ENCODE measurements around the gene TPPP2.

Gene TPPP2

DNA sequence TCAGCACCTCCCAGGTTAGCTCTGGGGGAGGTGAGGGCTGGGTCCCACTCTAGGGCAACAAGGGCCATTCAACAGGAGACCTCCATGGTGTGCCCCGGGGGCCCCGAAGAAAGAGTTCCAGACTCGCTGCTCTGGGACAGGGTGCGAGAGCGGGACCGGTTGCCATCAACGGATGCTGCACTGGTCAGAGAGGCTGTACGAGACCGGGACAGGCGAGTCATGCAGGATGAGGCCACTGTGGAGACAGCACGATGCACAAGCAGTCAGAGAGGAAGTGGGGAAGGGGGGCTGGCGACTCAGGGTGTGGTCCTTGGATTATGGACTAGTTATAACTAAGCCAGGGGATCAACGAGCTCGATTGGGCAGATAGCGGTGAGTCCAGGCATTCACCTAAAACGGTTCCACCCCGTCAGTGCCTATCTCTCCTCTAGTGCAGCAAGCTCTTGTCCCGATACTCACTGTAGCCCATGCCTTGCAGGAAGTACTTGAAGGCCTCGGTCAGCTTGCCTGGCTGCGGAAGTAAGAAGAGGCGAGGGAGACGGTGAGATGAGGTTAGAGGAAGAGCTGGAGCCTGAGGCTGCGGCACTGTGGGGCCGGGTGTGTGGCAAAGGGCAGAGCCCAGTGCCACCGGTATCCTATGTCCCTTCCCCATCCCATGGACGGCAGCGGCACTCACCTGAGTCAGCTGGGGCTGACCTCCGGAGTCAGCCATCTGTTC lies 12.3 kb upstream of the TPPP2 start:
- DNase-seq, result no peak

DNA sequence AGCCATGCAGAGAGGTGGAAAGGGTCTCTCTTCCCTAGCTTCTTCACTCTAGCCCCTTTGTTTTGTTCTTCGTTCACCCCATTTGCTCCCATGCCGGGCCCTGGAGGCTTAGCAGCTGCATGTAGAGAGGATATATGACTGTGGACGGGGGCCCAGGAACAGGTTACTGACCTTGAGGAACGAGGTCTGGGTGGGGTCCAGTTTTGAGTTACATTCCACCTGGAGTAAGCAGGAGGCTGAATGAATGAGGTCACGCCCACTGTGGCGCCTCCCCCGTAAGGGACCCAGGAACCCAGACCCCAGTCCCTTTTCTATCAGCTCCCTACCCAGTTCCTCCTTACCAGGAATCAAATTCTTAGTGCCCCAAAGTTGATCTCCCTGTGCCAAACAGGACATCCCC lies 11.7 kb upstream of the TPPP2 start:
- no peak for DNase-seq

DNA sequence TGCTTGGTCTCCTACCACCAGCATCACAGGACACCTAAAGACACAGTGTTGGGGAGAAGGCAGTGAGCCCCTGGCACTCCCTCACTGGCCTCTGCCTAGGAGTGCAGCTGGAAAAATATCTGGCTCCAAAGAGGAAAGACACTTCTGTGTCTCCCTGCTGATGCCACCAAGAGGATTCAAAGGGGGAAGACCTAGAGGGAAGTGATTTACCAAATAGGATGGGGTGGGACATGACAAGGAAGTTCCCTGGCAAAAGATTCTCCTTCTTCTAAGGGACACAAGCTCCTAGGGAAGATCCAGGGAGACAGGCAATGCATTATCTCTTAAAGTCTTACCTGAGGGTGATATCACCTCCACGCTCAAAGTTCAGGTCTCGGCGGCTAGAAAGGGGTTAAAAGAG lies 11.2 kb upstream of the TPPP2 start:
- DNase-seq, result no peak

DNA sequence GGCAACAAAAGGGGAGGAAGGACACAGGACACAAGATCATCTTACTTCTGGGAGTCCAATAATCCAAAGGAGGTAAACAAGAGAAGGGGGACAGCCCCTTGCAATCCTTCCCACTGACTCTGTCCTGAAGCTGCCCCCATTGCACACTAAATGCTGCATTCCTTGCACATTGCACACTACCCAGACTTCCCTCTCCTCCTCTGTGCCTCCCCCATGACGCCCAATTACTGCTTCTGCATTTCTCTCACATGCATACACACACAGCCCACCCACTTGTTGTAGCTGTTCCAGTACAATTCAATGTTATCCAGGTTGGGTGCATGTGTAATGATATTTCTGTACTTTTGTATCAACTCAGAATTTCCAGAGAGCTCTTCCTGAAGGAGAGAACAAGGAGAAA lies 10.7 kb upstream of the TPPP2 start:
- DNase-seq, result no peak

DNA sequence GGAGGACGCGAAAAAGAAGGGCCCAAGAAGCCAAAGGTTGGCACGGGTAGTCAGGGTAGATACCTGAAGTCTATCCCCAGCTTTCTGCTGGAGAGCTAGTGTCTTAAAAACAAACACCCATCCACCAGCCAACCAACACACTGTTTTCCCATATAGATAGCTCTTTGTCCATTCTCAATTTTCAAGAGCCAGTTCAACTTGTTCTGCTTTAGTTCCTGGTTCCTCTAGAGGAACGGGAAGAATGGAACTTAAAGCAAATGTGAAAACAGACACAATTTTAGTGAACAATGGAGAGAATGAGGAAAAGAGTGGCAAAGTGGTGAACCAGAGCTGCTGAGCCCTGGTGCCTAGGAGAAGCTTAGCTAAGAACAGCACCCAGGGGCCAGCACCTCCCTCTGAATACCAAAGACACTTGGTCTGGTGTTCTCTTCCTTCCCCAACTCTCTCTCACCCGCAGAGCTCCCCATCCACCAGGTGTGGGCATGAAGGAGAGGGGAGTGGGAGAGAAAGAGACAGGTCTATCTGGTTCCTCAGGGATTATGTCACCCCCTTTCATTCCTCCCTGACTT lies 9.0 kb upstream of the TPPP2 start:
- DNase-seq, result no peak

DNA sequence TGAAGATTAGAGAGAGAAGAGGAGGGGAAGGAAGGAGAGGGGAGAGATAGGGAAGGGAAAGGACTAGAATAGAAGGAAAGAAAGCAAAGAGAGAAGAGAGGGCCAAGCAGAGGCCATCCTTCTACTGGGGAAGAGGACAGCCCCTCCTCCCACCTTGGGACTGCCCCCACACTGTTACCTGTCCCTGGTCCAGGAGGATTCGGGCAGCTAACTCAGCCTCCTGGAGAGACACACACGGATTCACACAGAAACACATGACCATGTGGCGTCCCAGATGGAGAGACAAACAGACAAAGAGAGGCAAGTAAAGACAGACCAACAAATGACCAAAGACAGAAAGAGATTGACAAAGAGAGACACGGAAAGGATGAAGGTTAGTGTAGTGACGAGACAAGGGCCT lies 7.3 kb upstream of the TPPP2 start:
- DNase-seq, result no peak

DNA sequence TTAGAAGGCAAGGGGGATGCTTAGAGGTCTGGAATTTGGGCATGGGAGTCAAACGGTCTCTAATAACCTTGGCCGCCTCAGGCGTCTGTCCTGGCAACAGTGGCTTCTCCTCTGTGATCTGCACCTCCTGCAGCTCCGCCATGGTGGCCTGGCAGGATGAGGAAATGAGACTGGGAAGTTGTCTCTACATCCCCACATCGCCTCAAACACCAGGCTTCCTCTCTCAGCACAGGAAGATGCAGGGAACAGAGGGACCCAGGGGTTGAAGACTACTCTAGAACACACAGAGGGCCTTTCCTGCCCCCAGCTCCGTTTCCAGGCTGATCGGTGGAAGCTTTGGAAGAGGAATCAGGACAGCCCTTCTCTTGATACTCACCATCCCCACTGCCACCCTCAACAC lies 6.8 kb upstream of the TPPP2 start:
- no peak for DNase-seq

DNA sequence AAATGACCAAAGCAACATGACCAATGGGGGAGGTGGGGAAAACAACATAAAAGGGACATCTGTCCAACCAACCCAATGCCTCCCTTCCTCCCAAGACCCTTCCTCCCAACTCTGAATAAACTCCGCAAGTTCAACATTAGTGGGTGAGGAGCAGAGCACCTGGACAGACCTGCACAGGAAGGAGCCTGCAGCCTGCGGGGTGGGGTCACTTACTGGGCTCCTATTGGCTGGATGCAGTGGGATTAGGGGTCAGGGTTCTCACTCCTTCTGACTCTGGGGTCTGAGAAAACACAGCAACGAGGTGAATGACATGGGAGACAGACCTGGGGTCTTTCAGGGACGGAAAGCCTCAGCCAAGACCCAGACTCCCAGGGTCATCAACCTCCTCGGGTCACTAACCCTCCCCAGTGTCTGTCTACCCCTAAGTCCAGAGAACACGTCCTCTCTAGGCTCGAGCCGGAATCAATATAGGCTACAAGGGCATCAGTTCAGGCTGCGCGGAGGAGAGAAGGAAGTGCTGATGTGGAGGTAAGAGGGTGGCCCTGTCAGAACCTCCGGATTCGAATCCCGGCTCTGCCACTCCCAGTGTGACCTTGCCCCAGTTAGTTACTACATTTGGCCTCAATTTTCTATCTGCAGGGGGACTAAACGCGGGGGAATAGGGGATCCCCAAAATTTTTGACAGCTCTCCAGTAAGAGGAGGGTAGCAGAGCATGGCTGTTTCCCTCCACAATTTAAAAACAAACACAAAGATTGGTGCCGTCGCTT lies 6.0 kb upstream of the TPPP2 start:
- no peak for DNase-seq

DNA sequence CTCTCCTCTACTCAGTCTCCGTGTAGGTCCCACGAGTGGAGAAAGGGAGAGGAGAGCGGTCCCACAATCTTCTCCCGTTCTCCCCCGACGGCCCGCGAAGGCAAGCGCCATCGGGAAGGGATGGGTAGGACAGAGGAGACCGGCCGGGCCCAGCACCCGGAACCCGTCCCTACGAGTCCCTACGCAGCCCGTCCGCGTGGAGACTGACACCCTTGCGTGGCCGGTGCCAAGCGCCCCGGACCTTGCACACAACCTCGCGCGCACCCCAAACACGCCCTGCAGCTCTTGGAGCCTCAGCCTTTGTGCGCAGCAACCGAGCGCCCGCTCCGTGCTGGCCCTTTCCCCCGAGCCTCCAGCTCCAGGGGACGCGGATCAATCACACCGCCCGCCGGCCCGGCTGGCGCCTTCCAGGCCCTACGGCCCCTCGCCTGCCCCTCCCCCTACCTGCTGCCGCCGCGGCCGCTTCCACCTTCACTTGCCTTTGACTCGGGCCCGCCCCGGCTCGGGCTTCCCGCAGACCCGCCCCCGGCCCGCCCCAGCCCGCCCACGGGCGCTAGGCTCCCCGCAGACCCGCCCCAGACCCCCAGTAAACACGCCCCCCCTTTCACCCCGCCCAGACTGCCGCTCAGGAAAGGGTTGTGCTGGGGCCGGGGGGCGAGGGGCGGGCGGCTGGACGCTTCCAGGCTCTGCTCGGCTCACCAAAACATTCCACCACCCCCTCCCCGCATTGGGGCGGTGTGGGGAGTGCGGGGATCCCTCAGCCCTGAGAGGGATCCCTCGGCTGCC lies 5.2 kb upstream of the TPPP2 start, which contains the start of gene NDRG2:
NDRG2 (minus strand) TSS at position 477 of the 786 bp plus-strand sequence. CDS start 1,746 bp downstream, outside the sequence.
- peak; percentile 74 for DNase-seq

DNA sequence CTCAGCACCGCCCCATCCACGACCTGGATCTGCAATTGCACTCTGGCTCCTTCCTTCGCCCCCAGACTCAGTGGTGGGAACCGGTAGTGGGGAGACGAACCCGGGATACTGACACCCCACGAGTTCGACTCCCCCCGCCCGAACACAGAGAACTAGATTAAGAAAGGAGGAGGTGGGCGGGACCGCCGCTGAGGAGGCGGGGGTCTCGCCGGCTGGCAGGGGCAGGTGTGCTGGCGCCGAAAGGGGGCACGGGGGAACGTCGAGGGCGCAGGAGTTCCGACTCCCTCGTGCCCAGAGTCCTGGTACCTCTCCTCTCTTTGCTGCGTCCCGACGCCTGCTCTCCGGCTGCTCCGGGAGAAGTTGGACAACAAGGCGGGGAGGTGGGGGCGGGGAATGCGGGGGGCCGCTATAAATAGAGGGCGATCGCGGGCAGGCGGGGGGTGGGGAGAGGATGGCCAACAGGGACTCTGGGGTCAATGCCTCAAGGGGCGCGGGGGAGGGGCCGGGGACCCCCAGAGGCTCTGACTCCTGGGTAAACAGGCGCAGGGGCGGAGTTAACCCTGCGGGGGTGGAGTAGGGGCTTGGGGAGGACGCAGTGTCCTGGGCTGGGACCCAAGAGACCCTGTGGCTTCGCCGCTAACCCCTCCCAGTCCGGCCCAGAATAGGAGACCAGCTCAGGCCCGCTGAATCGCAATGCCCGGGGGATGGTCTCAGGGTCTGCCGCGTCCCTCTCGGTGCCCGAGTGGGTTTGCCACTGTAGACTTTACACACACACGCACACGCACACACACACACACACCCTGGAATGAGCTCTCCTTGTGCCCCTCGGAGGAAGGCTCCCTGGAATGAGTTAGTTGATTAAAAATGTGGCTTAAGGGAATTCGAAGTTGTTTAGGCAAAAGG lies 4.4 kb upstream of the TPPP2 start:
- peak; percentile 23 for DNase-seq

DNA sequence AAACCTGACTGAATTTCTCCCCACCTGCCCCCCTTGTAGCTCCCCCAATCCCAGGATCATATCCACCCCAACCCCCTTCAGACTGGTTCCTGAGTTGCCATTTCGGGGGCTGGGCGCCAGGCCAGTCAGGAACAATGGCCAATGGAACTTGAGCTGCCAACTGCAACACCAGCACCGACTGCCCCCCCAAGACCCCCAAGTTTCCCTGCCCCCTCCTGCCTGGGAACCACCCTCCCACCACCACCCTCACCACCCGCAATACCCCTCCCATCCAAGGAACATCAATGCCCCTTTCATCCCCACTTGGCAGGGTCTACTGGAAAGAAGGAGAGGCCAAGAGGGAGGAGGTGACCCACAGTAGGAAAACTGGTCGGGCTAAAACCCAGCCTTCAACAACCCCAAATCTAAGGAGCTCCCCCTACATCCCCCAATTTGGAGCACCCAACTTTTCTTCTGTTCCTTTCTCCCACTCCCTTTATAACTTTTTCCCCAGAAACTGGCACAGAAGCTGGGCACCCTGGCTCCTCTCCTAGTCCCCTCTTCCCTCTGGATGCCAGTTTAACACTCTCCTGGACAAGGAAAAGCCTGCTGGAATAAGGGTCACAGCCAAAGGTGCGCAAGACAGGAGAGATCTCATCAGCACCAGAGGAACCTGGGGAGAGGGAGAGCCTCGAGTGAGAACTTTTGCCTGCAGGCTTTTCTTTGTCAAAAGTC lies 3.6 kb upstream of the TPPP2 start:
- DNase-seq, result no peak

DNA sequence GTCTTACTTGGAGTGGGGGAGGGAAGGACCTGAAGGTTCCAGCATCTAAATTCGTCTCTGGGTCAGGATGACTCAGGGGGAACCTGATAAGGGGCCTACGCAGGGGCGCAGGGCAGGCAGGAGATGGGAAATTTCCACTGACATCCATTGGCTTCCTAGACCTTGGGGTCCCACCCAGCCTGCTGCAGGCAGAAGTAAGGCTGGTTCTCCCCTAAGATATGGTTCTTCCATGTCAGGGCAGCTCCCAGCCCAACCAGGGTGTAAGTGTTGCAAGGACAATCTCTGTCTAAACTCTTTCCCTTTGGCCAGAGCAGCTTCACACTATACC lies 3.1 kb upstream of the TPPP2 start:
- DNase-seq, result no peak

DNA sequence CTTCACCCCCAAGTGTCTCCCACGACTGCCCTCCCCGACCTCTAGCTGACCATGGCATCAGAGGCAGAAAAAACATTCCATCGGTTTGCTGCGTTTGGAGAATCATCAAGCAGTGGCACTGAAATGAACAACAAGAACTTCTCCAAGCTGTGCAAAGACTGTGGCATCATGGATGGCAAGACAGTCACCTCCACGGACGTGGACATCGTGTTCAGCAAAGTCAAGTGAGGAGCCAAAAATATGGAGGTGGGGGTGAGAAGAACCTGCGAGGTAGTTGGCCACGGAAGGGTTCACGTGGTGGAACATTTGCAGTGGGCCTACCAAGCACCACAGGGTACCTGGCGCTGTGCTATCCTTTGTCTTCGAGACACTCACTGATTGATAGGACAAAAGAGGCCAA lies 514 bp downstream of the TPPP2 start:
- DNase-seq, result no peak

DNA sequence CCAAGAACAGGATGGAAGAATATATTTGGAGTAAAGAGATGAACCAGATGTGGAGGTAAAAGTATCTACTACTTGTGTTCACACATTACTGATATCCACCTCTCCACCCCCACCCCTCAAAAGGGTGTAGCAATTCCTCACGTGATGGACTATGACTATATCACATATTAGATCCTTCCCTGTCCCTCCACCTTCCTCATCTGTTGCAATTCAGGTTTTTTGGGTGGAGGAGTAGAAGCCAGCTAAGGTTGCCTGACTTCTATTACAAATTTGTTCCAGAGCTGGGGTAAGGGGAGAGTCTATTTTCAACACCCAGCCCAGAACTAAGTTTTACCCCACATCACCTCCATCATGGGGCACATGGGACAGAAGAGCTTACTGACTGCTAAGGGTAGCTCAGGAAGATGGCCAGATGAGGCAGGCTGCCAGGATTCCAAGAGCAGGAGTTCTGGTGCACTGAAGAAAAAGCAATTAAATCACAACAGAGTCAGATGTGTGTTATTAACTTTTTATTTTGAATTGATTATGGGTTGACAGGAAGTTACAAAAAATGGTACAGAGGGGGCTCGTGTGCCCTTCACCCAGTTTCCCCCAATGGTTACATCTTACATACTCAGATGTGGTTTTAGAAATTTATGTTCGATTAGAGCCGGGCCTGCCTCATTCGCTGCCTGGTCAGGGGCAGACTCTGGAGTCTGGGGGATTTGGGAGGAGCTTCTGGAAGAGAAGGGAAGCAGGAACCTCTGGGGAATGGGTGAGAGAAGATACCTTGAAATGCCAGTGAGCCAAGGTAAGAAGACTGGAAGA lies 2.5 kb downstream of the TPPP2 start:
- DNase-seq, result no peak

DNA sequence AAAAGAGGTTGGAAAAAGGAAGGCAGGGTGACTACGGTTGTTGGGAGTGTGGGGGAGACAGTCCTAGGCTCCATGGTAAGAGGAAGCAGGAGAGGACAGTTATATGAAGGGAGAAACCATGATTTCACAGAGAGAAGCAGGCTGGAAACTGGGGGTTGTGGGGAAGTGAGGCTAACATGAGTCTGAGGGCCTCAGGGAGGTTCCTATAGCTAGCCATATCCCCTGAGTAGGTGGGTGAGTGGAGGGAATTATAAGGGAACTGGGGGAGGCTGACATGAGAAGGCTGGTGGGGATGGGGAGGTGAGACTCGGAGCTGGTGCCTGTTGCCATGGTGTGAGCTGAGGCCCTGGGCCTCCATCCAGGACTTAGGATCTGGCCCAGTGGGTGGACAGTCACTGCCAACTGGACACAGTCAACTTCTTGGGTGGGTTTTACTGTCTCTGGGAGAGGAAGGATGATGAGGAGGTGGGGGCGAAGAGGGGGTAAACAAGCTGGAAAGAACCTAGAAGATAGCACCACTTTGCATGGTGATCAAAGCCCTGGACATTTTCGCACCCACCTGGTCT lies 3.2 kb downstream of the TPPP2 start:
- DNase-seq, result no peak

DNA sequence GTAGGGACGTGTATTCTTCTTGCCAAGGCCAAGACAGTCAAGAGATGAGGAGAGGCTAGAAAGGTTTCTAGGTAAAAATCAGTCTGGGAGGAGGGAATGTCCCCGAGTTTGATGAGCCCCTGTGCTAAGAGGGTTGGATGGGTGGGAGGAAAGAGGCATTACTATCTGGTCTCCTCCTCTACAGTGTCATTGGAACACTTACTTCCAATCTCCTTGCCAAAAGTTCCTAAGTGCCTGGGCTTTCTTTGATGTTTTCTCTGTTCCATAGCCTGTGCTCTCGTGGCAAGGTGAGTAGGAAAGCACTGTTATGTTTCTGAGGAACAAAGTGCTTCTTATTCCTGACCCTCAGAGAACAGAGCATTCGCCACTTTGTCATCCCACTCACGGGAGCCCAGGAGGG lies 4.7 kb downstream of the TPPP2 start, which contains the start of gene RNASE13:
RNASE13 (minus strand) TSS at position 101 of the 400 bp plus-strand sequence. CDS start 519 bp downstream, outside the sequence.
- DNase-seq, result no peak

DNA sequence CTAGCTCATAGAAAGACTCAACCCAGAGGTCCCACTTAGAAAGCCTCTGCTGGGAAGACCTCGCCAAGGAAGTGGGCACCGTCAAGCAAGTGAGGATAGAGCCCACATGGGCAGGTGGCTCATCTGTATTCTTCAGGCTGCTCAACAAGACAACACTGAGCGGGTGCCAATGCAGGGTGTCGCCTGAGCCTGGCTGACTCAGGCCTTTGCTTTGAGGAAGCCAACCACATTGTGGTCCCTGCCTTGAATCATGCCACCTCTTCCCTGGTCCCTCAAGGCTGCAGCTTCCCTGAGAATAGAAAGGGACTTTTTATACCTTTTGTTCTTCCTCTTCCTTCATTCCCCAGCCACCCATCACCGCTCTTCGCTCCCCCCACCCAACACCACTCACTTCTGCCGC lies 6.7 kb downstream of the TPPP2 start:
- DNase-seq, result no peak

DNA sequence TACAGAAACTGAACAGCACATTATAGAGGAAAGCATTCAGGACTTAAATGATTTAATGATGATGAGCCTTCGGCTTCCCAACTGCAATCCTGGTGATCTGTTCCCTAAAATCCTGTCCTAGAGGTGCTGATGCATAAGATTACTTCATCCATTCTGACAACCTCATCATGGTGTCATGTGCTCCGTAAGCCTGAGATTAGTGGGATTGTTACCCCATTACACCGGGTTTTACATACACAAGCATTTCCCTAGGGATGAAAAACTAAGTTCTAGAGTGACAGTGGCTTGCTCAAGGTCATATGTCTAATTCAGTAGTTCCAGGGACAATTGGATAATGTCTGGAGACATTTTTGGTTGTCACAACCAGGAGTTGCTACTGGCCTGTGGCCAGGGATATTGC lies 7.1 kb downstream of the TPPP2 start:
- no peak for DNase-seq

DNA sequence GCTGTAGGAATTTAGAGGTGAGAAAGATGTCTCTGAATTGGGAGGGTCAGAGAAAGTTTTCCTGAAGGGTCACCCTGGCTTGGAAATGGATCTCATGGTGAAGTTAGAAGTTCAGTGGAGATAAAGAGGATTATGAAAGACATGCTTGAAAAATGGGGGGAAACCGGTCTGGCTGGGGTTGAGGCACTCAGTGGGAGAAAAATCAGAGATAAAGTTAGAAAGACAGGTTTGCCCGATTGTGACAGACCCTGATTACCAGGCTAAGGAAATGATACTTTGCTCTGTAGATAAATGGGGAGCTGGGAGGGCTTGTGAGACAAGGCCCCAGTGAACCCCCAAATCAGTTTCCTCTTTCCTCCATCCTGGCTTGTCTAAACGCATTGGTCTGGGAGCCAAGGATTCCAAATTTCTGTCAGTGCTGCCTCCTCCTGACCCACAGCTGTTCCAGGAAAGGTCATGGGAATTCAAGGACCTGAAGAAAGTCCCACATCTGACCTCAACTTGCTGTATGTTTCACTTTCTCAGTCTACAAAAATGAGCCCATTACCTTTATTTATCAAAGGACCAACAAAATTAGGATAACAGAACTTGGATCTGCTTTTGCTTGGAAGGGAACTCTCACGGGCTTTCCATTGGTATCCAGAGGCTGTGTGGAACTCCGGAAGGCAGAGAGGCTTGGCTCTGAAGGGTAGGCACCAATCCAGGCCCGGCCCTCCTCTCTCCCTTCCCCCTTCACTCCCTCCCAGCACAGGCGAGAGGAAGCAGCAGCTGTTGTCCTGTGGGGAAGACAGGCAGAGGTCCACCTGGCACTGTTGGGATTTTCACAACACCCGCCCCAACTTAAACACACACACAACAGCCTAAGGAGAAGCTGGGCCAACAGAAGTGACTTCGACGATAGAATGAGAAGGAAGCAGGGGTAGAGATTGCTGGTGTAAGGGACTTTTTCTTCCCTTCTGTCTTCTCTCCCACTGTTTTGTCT lies 8.7 kb downstream of the TPPP2 start:
- DNase-seq, result no peak
